ACC112 (cell line): ENCODE measurements around the gene MINAR1.

Source experiments
- H2AFZ ChIP-seq: fragments of 200-600 bp; sonication (generic); one replicate; pipeline ENCODE4 v1.6.0; 2017; ENCODE audit warnings: antibody characterized with exemption, low read length; ENCODE audit not compliant: unreplicated experiment
- H3K27ac ChIP-seq: fragments of 200-600 bp; sonication (generic); 2 replicates; pipeline ENCODE4 v1.5.1; 2014; ENCODE audit warnings: low read depth, mild to moderate bottlenecking, antibody characterized with exemption, low read length, moderate library complexity
- H3K27me3 ChIP-seq: fragments of 200-600 bp; sonication (generic); 2 replicates; pipeline ENCODE4 v1.6.1; 2014; ENCODE audit warnings: mild to moderate bottlenecking, antibody characterized with exemption, low read length, moderate library complexity, mixed read lengths; ENCODE audit not compliant: insufficient read depth
- H3K36me3 ChIP-seq: fragments of 200-600 bp; sonication (generic); 2 replicates; pipeline ENCODE4 v1.6.1; 2016; ENCODE audit warnings: mild to moderate bottlenecking, antibody characterized with exemption, low read length, moderate library complexity, mixed read lengths; ENCODE audit not compliant: insufficient read depth
- H3K4me1 ChIP-seq: fragments of 200-600 bp; sonication (generic); one replicate; pipeline ENCODE4 v1.6.1; 2016; ENCODE audit warnings: low read length, mixed read lengths; ENCODE audit not compliant: insufficient read depth, unreplicated experiment, control insufficient read depth
- H3K4me3 ChIP-seq: fragments of 200-600 bp; sonication (generic); 2 replicates; pipeline ENCODE4 v1.5.1; 2014; ENCODE audit warnings: mild to moderate bottlenecking, low read depth, low read length
- H3K79me2 ChIP-seq: fragments of 200-600 bp; sonication (generic); one replicate; pipeline ENCODE4 v1.6.0; 2016; ENCODE audit warnings: low read length; ENCODE audit not compliant: control insufficient read depth, unreplicated experiment, insufficient read depth

MINAR1 gene, protein sequence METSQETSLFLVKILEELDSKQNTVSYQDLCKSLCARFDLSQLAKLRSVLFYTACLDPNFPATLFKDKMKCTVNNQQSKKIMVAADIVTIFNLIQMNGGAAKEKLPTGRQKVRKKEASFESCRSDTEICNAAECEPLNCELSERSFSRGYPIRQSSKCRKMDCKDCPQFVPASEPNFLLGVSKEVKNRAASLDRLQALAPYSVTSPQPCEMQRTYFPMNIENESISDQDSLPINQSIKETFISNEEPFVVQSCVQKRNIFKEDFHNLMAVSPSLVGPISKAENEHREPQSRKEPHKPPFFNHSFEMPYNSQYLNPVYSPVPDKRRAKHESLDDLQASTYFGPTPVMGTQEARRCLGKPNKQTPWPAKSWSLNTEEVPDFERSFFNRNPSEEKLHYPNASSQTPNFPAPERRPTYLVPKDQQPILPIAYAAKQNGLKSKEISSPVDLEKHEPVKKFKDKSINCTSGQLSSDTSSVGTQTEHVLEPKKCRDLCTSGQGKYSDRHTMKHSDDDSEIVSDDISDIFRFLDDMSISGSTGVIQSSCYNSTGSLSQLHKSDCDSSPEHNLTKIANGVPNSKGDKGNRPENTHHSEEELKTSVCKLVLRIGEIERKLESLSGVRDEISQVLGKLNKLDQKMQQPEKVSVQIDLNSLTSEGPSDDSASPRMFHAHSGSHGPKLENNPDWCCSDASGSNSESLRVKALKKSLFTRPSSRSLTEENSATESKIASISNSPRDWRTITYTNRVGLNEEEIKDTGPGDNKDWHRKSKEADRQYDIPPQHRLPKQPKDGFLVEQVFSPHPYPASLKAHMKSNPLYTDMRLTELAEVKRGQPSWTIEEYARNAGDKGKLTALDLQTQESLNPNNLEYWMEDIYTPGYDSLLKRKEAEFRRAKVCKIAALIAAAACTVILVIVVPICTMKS

DNA sequence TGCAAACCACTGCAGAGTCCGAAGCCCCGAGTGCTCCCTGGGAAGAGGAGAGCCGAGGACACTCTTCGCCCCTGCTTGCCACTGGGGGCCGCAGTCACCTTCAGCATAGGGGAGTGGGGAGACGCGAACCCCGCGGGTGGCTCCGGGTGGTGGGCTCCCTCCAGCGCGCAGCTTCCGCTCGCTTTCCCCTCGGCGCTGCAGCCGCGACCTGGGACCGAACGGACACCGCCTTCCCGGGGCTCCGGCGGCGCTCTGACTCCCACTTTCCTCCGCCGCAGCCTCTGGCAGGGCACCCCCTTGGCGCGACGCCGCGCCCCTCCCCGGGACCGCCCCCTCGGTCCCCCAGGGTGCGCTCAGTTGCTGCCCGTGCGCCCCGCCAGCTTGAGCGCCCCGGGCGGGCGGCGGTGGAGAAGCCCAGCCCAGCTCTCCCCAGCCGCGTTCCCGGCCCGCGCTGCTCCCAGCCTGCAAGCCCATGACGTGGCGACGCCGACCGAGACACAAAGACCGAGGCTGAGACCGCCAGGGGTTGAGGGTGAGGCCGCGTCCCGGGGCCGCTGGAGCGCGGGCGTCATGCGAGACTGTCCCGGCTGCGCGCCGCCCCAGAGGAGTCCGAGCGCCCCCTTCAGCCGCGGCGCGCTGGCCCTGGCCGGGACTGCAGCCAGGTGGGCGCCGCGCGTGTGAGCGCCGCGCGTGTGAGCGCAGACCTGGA lies at the start of gene MINAR1:
TSS of gene MINAR1 (plus strand) at position 701 of the 709 bp plus-strand sequence. CDS start 23,812 bp downstream, outside the sequence.
- Histone ChIP-seq H2AFZ (peak within 1 kb of the TSS; percentile 43), H3K4me3 (peak within 1 kb of the TSS; percentile 78), H3K27ac (no peak within 1 kb of the TSS), H3K4me1 (peaks cover 5% of the 10 kb centered on the region), H3K79me2 (no peaks in the 10 kb centered on the region), H3K36me3 (no peaks in the 10 kb centered on the region), H3K27me3 (peaks cover 89% of the 10 kb centered on the region)

- Histone ChIP-seq H3K4me3 (no peak overlapping the region), H3K27ac (no peak overlapping the region), H3K4me1 (peaks cover 11% of the 10 kb centered on the region), H3K27me3 (no peaks in the 10 kb centered on the region), H3K36me3 (no peaks in the 10 kb centered on the region), H3K79me2 (no peaks in the 10 kb centered on the region), H2AFZ (peak overlapping the region; percentile 42)
Observed at GRCh38 chr15:79394231-79394630, 37.9 kb upstream of the MINAR1 start.

DNA sequence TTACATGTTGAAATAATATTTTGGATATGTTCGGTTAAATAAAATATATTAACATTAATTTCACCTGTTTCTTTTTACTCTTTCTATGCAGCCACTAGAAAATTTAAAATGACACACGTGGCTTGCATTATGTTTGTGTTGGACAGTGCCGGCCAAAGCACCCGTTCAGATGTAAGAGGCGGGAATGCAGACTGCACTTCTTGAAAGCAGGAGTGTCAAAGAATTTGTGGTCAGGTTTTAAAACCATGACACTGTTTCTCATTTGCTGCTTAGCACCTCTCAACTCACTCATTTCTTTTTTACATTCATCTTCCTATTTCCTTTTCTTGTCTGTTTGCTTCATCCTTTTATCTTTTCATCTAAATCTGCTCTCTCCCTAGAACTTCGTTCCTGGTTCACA lies 35.3 kb upstream of the MINAR1 start:
- Histone ChIP-seq H3K27me3 (no peaks in the 10 kb centered on the region), H3K79me2 (no peaks in the 10 kb centered on the region)

DNA sequence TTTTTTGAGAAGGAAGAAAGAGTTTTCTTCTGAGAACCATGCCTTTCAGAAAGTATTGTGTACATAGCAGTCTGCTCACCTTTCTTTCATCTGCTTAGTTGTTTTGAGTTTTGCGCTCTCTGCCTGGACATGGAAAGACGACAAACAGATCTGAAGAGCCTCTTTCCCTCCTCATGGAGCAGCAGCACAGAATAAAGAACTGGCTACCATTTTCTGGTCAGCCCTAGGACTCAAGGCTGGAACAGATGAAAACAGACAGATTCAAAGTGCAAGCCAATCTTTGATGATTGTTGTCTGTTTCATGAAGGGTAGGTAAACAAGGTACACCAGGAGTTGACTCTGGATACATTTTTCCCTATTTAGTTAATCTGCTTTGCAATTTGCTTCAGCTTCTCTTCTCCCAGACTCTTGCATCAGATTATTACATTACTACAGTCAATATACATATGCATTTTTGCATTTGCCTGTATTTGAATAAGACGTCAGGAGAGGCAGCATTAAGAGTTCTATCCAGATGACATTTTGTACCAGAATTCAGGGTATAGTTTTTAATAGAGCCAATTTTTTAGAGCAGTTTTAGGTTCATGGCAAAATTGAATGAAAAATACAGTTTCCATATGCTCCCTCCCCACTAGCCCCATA lies 34.7 kb upstream of the MINAR1 start:
- Histone ChIP-seq H3K4me3 (no peak overlapping the region), H3K79me2 (no peaks in the 10 kb centered on the region), H3K27ac (no peak overlapping the region), H3K27me3 (no peaks in the 10 kb centered on the region), H2AFZ (no peak overlapping the region), H3K4me1 (peaks cover 11% of the 10 kb centered on the region), H3K36me3 (no peaks in the 10 kb centered on the region)

More for the DNA sequence above, 35.3 kb upstream of the MINAR1 start:
- Histone ChIP-seq H3K4me1 (peaks cover 11% of the 10 kb centered on the region), H3K27ac (no peak overlapping the region), H3K36me3 (no peaks in the 10 kb centered on the region), H3K4me3 (no peak overlapping the region), H2AFZ (no peak overlapping the region)

DNA sequence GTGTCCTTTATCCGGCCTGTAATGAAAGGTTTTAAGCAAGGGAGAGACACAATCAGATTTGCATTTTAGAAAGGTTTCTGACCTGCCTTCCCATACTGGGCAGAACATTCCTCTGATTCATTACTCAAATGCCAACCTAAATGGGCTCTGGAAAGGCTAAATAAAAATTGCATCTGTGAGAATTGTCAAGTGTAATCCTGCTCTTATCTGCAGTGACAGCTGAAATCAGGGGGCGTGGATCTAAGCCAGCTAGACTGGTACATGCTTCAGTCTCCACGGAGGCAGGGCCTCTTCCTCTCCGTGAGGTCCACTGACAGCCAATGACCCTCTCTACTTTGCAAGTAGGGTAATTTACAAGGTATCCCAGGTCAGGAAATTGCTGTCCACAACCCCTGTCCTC lies 32.5 kb upstream of the MINAR1 start:
- Histone ChIP-seq H3K4me1 (peaks cover 2% of the 10 kb centered on the region), H3K27ac (no peak overlapping the region), H3K27me3 (no peaks in the 10 kb centered on the region), H3K36me3 (no peaks in the 10 kb centered on the region), H2AFZ (no peak overlapping the region), H3K4me3 (no peak overlapping the region), H3K79me2 (no peaks in the 10 kb centered on the region)

DNA sequence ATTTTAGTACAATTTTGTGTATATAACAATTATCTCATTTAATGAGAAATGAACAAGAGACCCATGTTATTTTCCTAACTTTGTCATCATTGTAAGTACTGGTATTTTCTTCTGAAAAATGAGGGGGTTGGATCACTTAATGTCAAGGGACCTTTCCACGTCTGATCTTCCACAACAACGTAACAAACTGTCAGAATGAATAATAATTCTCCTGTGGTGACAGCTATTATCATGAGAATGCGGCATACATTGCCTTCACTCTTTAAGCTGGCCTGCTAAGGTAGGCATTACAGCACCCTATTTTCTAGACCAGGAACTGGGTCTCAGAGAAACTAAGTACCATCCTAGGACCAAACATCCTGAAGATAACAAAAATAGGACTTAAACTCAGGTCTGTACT lies 31.5 kb upstream of the MINAR1 start:
- H2AFZ ChIP-seq = no peak overlapping the region
- no peaks in the 10 kb centered on the region for H3K4me1 ChIP-seq
- no peaks in the 10 kb centered on the region for H3K27me3 ChIP-seq
- H3K27ac ChIP-seq = no peak overlapping the region
- no peaks in the 10 kb centered on the region for H3K36me3 ChIP-seq
- no peak overlapping the region for H3K4me3 ChIP-seq
- no peaks in the 10 kb centered on the region for H3K79me2 ChIP-seq

GRCh38 chr15:79401301-79401700 lies 30.8 kb upstream of the MINAR1 start:
- Histone ChIP-seq H3K36me3 (no peaks in the 10 kb centered on the region), H3K4me3 (no peak overlapping the region), H3K27me3 (no peaks in the 10 kb centered on the region), H3K79me2 (no peaks in the 10 kb centered on the region), H2AFZ (no peak overlapping the region), H3K27ac (no peak overlapping the region), H3K4me1 (no peaks in the 10 kb centered on the region)

DNA sequence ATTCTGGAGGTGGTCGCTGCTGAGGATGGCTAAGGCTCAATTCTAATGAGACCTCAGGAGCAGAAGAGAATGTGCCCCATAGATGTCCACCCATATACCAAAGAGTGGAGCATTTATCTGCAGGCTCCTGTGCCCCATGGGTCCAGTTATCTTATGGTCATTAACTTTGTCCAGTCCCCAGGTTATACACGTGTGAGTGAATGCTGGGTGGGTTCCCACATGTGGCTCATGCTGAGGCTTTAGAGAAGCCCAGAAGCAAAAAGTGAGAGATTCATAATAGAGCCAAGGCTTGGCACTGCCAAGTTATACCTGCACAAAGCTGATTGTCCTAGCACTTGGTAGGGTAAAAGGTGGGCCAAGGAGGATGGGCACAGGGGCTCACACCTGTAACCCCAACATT lies 30.0 kb upstream of the MINAR1 start:
- H3K79me2 ChIP-seq = no peaks in the 10 kb centered on the region
- no peak overlapping the region for H2AFZ ChIP-seq
- no peaks in the 10 kb centered on the region for H3K4me1 ChIP-seq
- no peaks in the 10 kb centered on the region for H3K27me3 ChIP-seq
- H3K36me3 ChIP-seq = no peaks in the 10 kb centered on the region
- H3K4me3 ChIP-seq = no peak overlapping the region
- H3K27ac ChIP-seq = no peak overlapping the region

- Histone ChIP-seq H3K36me3 (no peaks in the 10 kb centered on the region), H3K27me3 (no peaks in the 10 kb centered on the region), H3K4me1 (peaks cover 4% of the 10 kb centered on the region), H3K79me2 (no peaks in the 10 kb centered on the region), H2AFZ (no peak overlapping the region), H3K27ac (no peak overlapping the region), H3K4me3 (no peak overlapping the region)
Observed at GRCh38 chr15:79403501-79403900, 28.6 kb upstream of the MINAR1 start.

- Histone ChIP-seq H3K27me3 (no peaks in the 10 kb centered on the region), H2AFZ (no peak overlapping the region), H3K4me3 (no peak overlapping the region), H3K4me1 (peaks cover 4% of the 10 kb centered on the region), H3K79me2 (no peaks in the 10 kb centered on the region), H3K27ac (no peak overlapping the region), H3K36me3 (no peaks in the 10 kb centered on the region)
Observed at GRCh38 chr15:79406210-79406609, 25.9 kb upstream of the MINAR1 start.
